GM12878 (cell line): ENCODE measurements around the gene STARD13.

Source experiments
- CTCF ChIP-seq, 3 experiments: IDR thresholded peaks in 2 of 3; conservative IDR thresholded peaks in 1 of 3; 2 replicates each; pipeline ENCODE4 v1.5.1; 2011; ENCODE audit warnings: low read depth in 3 of 3, low read length in 3 of 3, mild to moderate bottlenecking in 3 of 3, control low read depth in 2 of 3, moderate library complexity in 2 of 3, inconsistent platforms in 1 of 3, mixed read lengths in 1 of 3; ENCODE audit not compliant: control insufficient read depth in 2 of 3, insufficient read depth in 1 of 3; ENCODE audit errors: extremely low read depth in 1 of 3
- MXI1 ChIP-seq: fragments of 150-350 bp; IDR thresholded peaks from 2 replicates; pipeline ENCODE4 v1.6.1; 2011; ENCODE audit warnings: low read depth, mild to moderate bottlenecking, inconsistent platforms, low read length, improper control_type of control experiment
- NRF1 ChIP-seq: conservative IDR thresholded peaks from 2 replicates; pipeline ENCODE4 v1.6.1; 2011; ENCODE audit warnings: mild to moderate bottlenecking, low read depth, low read length, improper control_type of control experiment
- POLR2A ChIP-seq: IDR thresholded peaks from 2 replicates; pipeline ENCODE4 v1.6.1; 2011; ENCODE audit warnings: low read depth, mild to moderate bottlenecking, low read length
- TCF7 ChIP-seq: IDR thresholded peaks from 2 replicates; pipeline ENCODE4 v1.6.1; 2014; ENCODE audit warnings: antibody characterized with exemption, borderline replicate concordance
- ZNF274 ChIP-seq: IDR thresholded peaks from one replicate; pipeline ENCODE4 v1.8.0; 2011; ENCODE audit not compliant: insufficient read length, insufficient read depth

GRCh38 chr13:33150126-33150525 is 135.4 kb downstream of the STARD13 start:
- TF ChIP-seq POLR2A, result no peak
- TF ChIP-seq TCF7, result no peak
- TF ChIP-seq NRF1, result no peak
- TF ChIP-seq ZNF274, result no peak
- no peak for TF ChIP-seq MXI1
- TF ChIP-seq CTCF (IDR thresholded peaks at IDR 0.05 in 2 of 3, conservative IDR thresholded peaks at IDR 0.05 in 1 of 3; ENCODE audit: control insufficient read depth in 2 of 3, extremely low read depth in 1 of 3, insufficient read depth in 1 of 3, low read depth in 3 of 3, low read length in 3 of 3), result no peak
